SK-N-MC (cell line): ENCODE data around the gene TACC2.

ENCODE experiments used
- EZH2 ChIP-seq: fragments of 200-600 bp; sonication (generic); IDR thresholded peaks from one replicate; pipeline ENCODE4 v1.6.1; 2017; ENCODE audit warnings: antibody characterized with exemption
- FOXP2 ChIP-seq: optimal IDR thresholded peaks from 2 replicates; pipeline ENCODE3; 2011; ENCODE audit warnings: mild to moderate bottlenecking, moderate library complexity; ENCODE audit not compliant: insufficient read depth; ENCODE audit errors: extremely low read length, control extremely low read depth
- POLR2AphosphoS5 ChIP-seq: IDR thresholded peaks from 2 replicates; pipeline ENCODE4 v1.6.1; 2012; ENCODE audit warnings: mild to moderate bottlenecking, low read depth, low read length, borderline replicate concordance

- no peak for TF ChIP-seq EZH2
- TF ChIP-seq POLR2AphosphoS5, result no peak
- TF ChIP-seq FOXP2, result no peak
Observed at GRCh38 chr10:122251459-122252255, 262.7 kb downstream of the TACC2 start.
